Astrocyte of the spinal cord (primary cell): ENCODE measurements around the gene MYBBP1A.
"Not testable (repeated sequence)": the region's sequence is repeated elsewhere in the genome, so short reads cannot be mapped to it uniquely, and the experiment has no call there.

Experiments
- DNase-seq: peaks from one replicate; pipeline ENCODE4 v3.0.0; 2011; ENCODE audit warnings: low read depth, low spot score
- H3K4me3 ChIP-seq: 2 replicates; pipeline ENCODE4 v1.5.1; 2011; ENCODE audit warnings: low read depth, mild to moderate bottlenecking, low read length, moderate library complexity
- CTCF ChIP-seq: IDR thresholded peaks from 2 replicates; pipeline ENCODE4 v1.5.1; 2012; ENCODE audit warnings: low read depth, mild to moderate bottlenecking, low read length, inconsistent platforms
- in situ Hi-C: cut with HindIII; loops from 2 replicates; pipeline ENCODE4 v1.10.0; 2017; ENCODE audit warnings: low sequenced_read_pairs

Gene MYBBP1A

GRCh38 chr17:4593021-4593421, 37.8 kb upstream of the MYBBP1A start:
- TF ChIP-seq CTCF, result no peak
- H3K4me3 ChIP-seq, result no peak overlapping the region
- DNase-seq, result no peak
- in situ Hi-C loops, result no loop called here

GRCh38 chr17:4592240-4593005, 37.2 kb upstream of the MYBBP1A start:
- no peak for DNase-seq
- no peak for TF ChIP-seq CTCF
- in situ Hi-C loops, result no loop called here

GRCh38 chr17:4591529-4591928, 36.3 kb upstream of the MYBBP1A start:
- H3K4me3 ChIP-seq, result no peak overlapping the region
- no peak for DNase-seq
- in situ Hi-C loops, result no loop called here
- no peak for TF ChIP-seq CTCF

More at GRCh38 chr17:4592240-4593005, 37.2 kb upstream of the MYBBP1A start:
- H3K4me3 ChIP-seq, result no peak overlapping the region

GRCh38 chr17:4590981-4591453, 35.8 kb upstream of the MYBBP1A start:
- no peak for DNase-seq
- no peak for TF ChIP-seq CTCF
- in situ Hi-C loops, result no loop called here
- H3K4me3 ChIP-seq, result no peak overlapping the region

DNA sequence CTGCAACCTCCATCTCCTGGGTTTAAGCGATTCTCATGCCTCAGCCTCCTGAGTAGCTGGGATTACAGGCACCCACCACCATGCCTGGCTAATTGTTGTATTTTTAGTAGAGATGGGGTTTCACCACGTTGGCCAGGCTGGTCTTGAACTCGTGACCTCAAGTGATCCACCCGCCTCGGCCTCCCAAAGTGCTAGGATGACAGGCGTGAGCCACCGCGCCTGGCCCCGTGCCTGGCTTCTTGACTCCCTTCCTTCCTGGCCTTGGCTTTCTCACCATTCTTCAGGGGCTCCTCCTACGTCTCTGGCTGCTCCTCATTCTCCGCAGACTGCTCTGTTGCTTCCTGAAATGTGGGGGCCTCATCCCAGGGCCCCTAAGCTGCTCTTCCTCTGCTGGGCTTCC, 34.9 kb upstream of the MYBBP1A start:
- DNase-seq, in situ Hi-C loops, H3K4me3 ChIP-seq: not testable (repeated sequence)

- no peak for DNase-seq
- TF ChIP-seq CTCF, result no peak
- in situ Hi-C loops, result no loop called here
- H3K4me3 ChIP-seq, result no peak overlapping the region
Observed at GRCh38 chr17:4588898-4589625, 33.9 kb upstream of the MYBBP1A start.

GRCh38 chr17:4588391-4588790, 33.2 kb upstream of the MYBBP1A start:
- no peak for DNase-seq
- in situ Hi-C loops, result no loop called here
- TF ChIP-seq CTCF, result no peak
- no peak overlapping the region for H3K4me3 ChIP-seq
